SK-MEL-5 (cell line): ENCODE results near the gene TFAM. TPM values are rescaled to one million over a fixed set of nuclear protein-coding genes. Genes with fewer than 3 reads are reported as not detected.

Experiments
- DNase-seq: peaks from one replicate; pipeline ENCODE4 v3.0.0-alpha.2; 2016; ENCODE audit warnings: low read depth, low spot score
- in situ Hi-C: cut with HindIII; loops from 2 replicates; pipeline ENCODE4 v1.10.0; 2016; ENCODE audit warnings: low sequenced_read_pairs, high pct_unique_total_duplicates, low pct_unique_long_range_greater_than_20kb
- total RNA-seq: library from RNA; depleted of rRNA; stranded (reverse); fragments of >200 nt; shearing (Covaris generic); gene quantifications from 2 replicates; pipeline ENCODE4 v1.2.3, GENCODE V29; 2014; rRNA removed

TFAM gene
- total RNA-seq, 1 experiment from 2014 or later, result 72.5 TPM

DNA sequence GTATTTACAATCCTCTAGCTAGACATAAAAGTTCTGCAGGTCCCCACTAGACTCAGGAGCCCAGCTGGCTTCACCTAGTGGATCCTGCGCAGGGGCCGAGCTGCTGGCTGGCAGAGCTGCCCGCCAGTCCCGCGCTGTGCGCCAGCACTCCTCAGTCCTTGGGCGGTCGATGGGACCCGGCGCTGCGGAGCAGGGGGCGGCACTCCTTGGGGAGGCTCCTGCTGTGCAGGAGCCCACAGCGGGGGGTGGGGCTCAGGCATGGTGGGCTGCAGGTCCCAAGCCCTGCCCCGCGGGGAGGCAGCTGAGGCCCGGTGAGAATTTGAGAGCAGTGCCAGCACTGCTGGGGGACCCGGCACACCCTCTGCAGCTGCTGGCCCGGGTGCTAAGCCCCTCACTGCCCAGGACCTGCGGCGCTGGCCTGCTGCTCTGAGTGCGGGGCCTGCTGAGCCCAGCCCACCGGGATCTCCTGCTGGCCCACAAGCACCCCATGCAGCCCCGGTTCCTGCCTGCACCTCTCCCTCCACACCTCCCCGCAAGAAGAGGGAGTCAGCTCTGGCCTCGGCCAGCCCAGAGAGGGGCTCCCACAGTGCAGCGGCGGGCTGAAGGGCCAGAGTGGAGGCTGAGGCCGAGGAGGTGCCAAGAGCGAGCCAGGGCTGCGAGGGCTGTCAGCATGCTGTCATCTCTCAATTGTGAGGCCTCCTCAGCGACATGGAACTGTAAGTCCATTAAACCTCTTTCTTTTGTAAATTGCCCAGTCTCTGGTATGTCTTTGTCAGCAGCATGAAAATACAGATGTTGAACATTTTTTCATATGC is 63.1 kb downstream of the TFAM start:
- in situ Hi-C loops, result no loop called here
- no peak for DNase-seq

Other genes with a start within 250 kb of the TFAM start
- gene IPMK, start 117.5 kb upstream of the TFAM start, total RNA-seq, result 4.4 and 5.1 TPM in 2 replicates
- 41.5 and 43.6 TPM in 2 replicates for gene CISD1, start 116.2 kb upstream of the TFAM start, total RNA-seq
- 13.1 and 13.8 TPM in 2 replicates for gene UBE2D1, start 50.4 kb upstream of the TFAM start, total RNA-seq
- 7.2 and 8.3 TPM in 2 replicates for gene BICC1, start 127.5 kb downstream of the TFAM start, total RNA-seq